H1 (cell line): ENCODE measurements around the gene NOTCH4. TPM values are rescaled to one million over a fixed set of nuclear protein-coding genes. Genes with fewer than 3 reads are reported as not detected.

ENCODE experiments used
- CTCF ChIA-PET: fragments of 300-600 bp; sonication (Branson Sonifier 250); formaldehyde crosslinking; loops from one replicate; lab custom pipeline; 2021; ENCODE audit not compliant: partially characterized antibody; lab: Charles Lee
- POLR2A ChIA-PET: fragments of 300-600 bp; sonication (Branson Sonifier 250); formaldehyde crosslinking; loops from one replicate; lab custom pipeline; 2021; ENCODE audit warnings: inconsistent platforms; ENCODE audit not compliant: partially characterized antibody; lab: Charles Lee
- DNase-seq, 2 experiments: peaks; one replicate each; pipeline versions ENCODE4 v3.0.0 to v3.0.0-alpha.2; 2010 to 2022; ENCODE audit warnings: low spot score in 2 of 2, low read depth in 1 of 2, mixed read lengths in 1 of 2
- FAIRE-seq: peaks from 2 replicates; lab custom pipeline; 2011; peaks lifted over from hg19 to GRCh38; lab: Jason Lieb, UNC
- H2AFZ ChIP-seq: 2 replicates; pipeline ENCODE4 v1.8.1; 2012; ENCODE audit warnings: low read length, inconsistent platforms
- H2AK5ac ChIP-seq: 2 replicates; pipeline ENCODE4 v1.6.1; 2013; ENCODE audit warnings: low read depth, low read length
- H2BK120ac ChIP-seq: replicated peaks from 2 replicates; pipeline ENCODE3; 2013; ENCODE audit warnings: low read depth, low read length, inconsistent platforms
- H2BK12ac ChIP-seq: 2 replicates; pipeline ENCODE4 v1.6.1; 2013; ENCODE audit warnings: low read depth, low read length
- H2BK15ac ChIP-seq: 2 replicates; pipeline ENCODE4 v1.6.1; 2013; ENCODE audit warnings: low read length
- H2BK20ac ChIP-seq: 2 replicates; pipeline ENCODE4 v1.6.1; 2013; ENCODE audit warnings: low read length
- H2BK5ac ChIP-seq: 2 replicates; pipeline ENCODE4 v1.6.1; 2013; ENCODE audit warnings: low read depth, low read length
- H3K14ac ChIP-seq: 2 replicates; pipeline ENCODE4 v1.6.1; 2013; ENCODE audit warnings: inconsistent platforms; ENCODE audit not compliant: insufficient read length
- H3K18ac ChIP-seq: 2 replicates; pipeline ENCODE4 v1.6.1; 2013; ENCODE audit warnings: low read length; ENCODE audit errors: extremely low read depth
- H3K23ac ChIP-seq: 2 replicates; pipeline ENCODE4 v1.6.1; 2013; ENCODE audit warnings: inconsistent platforms; ENCODE audit not compliant: insufficient read length
- H3K23me2 ChIP-seq: 2 replicates; pipeline ENCODE4 v1.6.1; 2013; ENCODE audit warnings: low read depth, low read length
- H3K27ac ChIP-seq: 2 replicates; pipeline ENCODE4 v1.6.1; 2011; ENCODE audit warnings: low read depth, low read length, inconsistent platforms
- H3K27me3 ChIP-seq, 4 experiments: replicated peaks in 1 of 4; 1 replicate in 1 of 4; 2 replicates in 3 of 4; pipeline versions ENCODE4 v1.6.1 to v1.8.1; 2011 to 2013; ENCODE audit warnings: low read length in 3 of 4, mild to moderate bottlenecking in 3 of 4, inconsistent platforms in 2 of 4, mixed read lengths in 2 of 4, moderate library complexity in 1 of 4; ENCODE audit not compliant: control insufficient read depth in 3 of 4, insufficient read depth in 3 of 4; ENCODE audit errors: extremely low read depth in 1 of 4
- H3K36me3 ChIP-seq, 4 experiments: 2 replicates each; pipeline versions ENCODE4 v1.6.1 to v1.8.1; 2011 to 2013; ENCODE audit warnings: mild to moderate bottlenecking in 4 of 4, low read length in 3 of 4, moderate library complexity in 2 of 4, control low read depth in 1 of 4, inconsistent platforms in 1 of 4; ENCODE audit not compliant: insufficient read depth in 4 of 4, control insufficient read depth in 2 of 4
- H3K4ac ChIP-seq: replicated peaks from 2 replicates; pipeline ENCODE3; 2013; ENCODE audit warnings: low read length, low read depth, mixed read lengths, inconsistent platforms; ENCODE audit not compliant: insufficient read length
- H3K4me1 ChIP-seq, 4 experiments: replicated peaks in 1 of 4; 1 replicate in 1 of 4; 2 replicates in 3 of 4; pipeline versions ENCODE4 v1.6.1 to v1.8.1; 2011 to 2013; ENCODE audit warnings: low read length in 3 of 4, inconsistent platforms in 2 of 4, mixed read lengths in 1 of 4; ENCODE audit not compliant: insufficient read depth in 4 of 4, control insufficient read depth in 3 of 4
- H3K4me2 ChIP-seq, 2 experiments: 2 replicates each; pipeline versions ENCODE4 v1.6.1 to v1.8.1; 2011 to 2013; ENCODE audit warnings: low read depth in 2 of 2, low read length in 2 of 2, control low read depth in 1 of 2, inconsistent platforms in 1 of 2, mild to moderate bottlenecking in 1 of 2; ENCODE audit not compliant: insufficient read depth in 1 of 2
- H3K4me3 ChIP-seq, 4 experiments: fragments of 200-600, 300-600 bp in 1 of 4; sonication (generic), shearing (Covaris generic), sonication (Bioruptor Twin) in 1 of 4; 2 replicates each; pipeline versions ENCODE4 v1.5.1 to v1.8.1; 2011 to 2016; ENCODE audit warnings: low read length in 4 of 4, low read depth in 3 of 4, control low read depth in 2 of 4, inconsistent platforms in 2 of 4, mild to moderate bottlenecking in 2 of 4, mixed read lengths in 1 of 4, moderate library complexity in 1 of 4; ENCODE audit not compliant: insufficient read depth in 2 of 4; ENCODE audit errors: extremely low read depth in 1 of 4
- H3K56ac ChIP-seq: replicated peaks from 2 replicates; pipeline ENCODE3; 2013; ENCODE audit warnings: low read depth, mild to moderate bottlenecking, mixed read lengths, low read length, inconsistent platforms; ENCODE audit not compliant: insufficient read length
- H3K79me1 ChIP-seq: 2 replicates; pipeline ENCODE4 v1.6.1; 2013; ENCODE audit warnings: low read depth, low read length, control low read depth
- H3K79me2 ChIP-seq, 2 experiments: 2 replicates each; pipeline versions ENCODE4 v1.6.1 to v1.8.1; 2012 to 2013; ENCODE audit warnings: low read length in 2 of 2, mild to moderate bottlenecking in 2 of 2, inconsistent platforms in 1 of 2; ENCODE audit not compliant: insufficient read depth in 2 of 2, control insufficient read depth in 1 of 2
- H3K9ac ChIP-seq, 4 experiments: replicated peaks in 1 of 4; 1 replicate in 1 of 4; 2 replicates in 3 of 4; pipeline versions ENCODE4 v1.6.1 to v1.8.1; 2011 to 2013; ENCODE audit warnings: low read depth in 3 of 4, low read length in 3 of 4, control low read depth in 2 of 4, mild to moderate bottlenecking in 2 of 4, moderate library complexity in 2 of 4, inconsistent platforms in 1 of 4; ENCODE audit errors: extremely low read depth in 1 of 4
- H3K9me3 ChIP-seq, 2 experiments: 2 replicates each; pipeline versions ENCODE4 v1.6.1 to v1.8.1; 2012 to 2013; ENCODE audit warnings: mild to moderate bottlenecking in 2 of 2, moderate library complexity in 2 of 2, control low read depth in 1 of 2, inconsistent platforms in 1 of 2, low read depth in 1 of 2, low read length in 1 of 2, mixed read lengths in 1 of 2; ENCODE audit not compliant: insufficient read depth in 2 of 2
- H4K20me1 ChIP-seq, 2 experiments: replicated peaks in 1 of 2; 2 replicates each; pipeline versions ENCODE3 to v1.8.1; 2011 to 2013; ENCODE audit warnings: inconsistent platforms in 2 of 2, low read length in 2 of 2, mild to moderate bottlenecking in 1 of 2; ENCODE audit not compliant: insufficient read depth in 2 of 2, control insufficient read depth in 1 of 2
- H4K5ac ChIP-seq: 2 replicates; pipeline ENCODE4 v1.6.1; 2013; ENCODE audit warnings: low read length, low read depth, mixed read lengths, inconsistent platforms; ENCODE audit not compliant: insufficient read length
- H4K8ac ChIP-seq: 2 replicates; pipeline ENCODE4 v1.8.0; 2013; ENCODE audit warnings: mild to moderate bottlenecking, moderate library complexity, low read length, inconsistent platforms; ENCODE audit not compliant: insufficient read depth; ENCODE audit errors: extremely low read depth
- H4K91ac ChIP-seq: replicated peaks from 2 replicates; pipeline ENCODE3; 2013; ENCODE audit warnings: low read length, mixed read lengths, inconsistent platforms; ENCODE audit not compliant: insufficient read length
- CTBP2 ChIP-seq: IDR thresholded peaks from 2 replicates; pipeline ENCODE4 v1.7.0; 2011; ENCODE audit warnings: borderline replicate concordance, mild to moderate bottlenecking, moderate library complexity, mixed read lengths, low read length; ENCODE audit not compliant: insufficient read depth, insufficient read length
- HDAC6 ChIP-seq: IDR thresholded peaks from one replicate; pipeline ENCODE4 v1.7.1; 2012; ENCODE audit warnings: low read depth, mild to moderate bottlenecking, inconsistent platforms, low read length, moderate library complexity
- NRF1 ChIP-seq: IDR thresholded peaks from 2 replicates; pipeline ENCODE4 v1.6.1; 2011; ENCODE audit warnings: mild to moderate bottlenecking, low read depth, low read length, improper control_type of control experiment
- SIRT6 ChIP-seq: IDR thresholded peaks from one replicate; pipeline ENCODE4 v1.7.1; 2012; ENCODE audit warnings: low read length, inconsistent platforms
- WGBS, 2 experiments: shearing (Covaris generic) in 1 of 2; methylation state at CpG; one replicate each; pipeline versions ENCODE4 v1.1.6 to v1.1.7; 2013 to 2015; ENCODE audit warnings: low lambda C conversion rate in 2 of 2, mixed read lengths in 2 of 2, inconsistent platforms in 1 of 2, low coverage in 1 of 2, missing lambda C conversion rate in 1 of 2; ENCODE audit not compliant: insufficient replicate concordance in 2 of 2, insufficient coverage in 1 of 2, insufficient read length in 1 of 2; ENCODE audit errors: extremely low coverage in 1 of 2, missing lambda C conversion rate in 1 of 2; 5-methylcytosine and 5-hydroxymethylcytosine counted together
- polyA plus RNA-seq, 7 experiments: library from polyadenylated mRNA; depleted of rRNA in 3 of 7; stranded (reverse) in 5 of 7; unstranded in 2 of 7; fragments of >200 nt in 5 of 7; fragments of 200-250 nt in 2 of 7; gene quantifications; 1 replicate in 5 of 7; 2 replicates in 1 of 7; 4 replicates in 1 of 7; pipeline versions ENCODE4 v1.2.1 to v1.2.3, GENCODE V29; 2011 to 2013; ENCODE audit warnings: missing spikeins in 2 of 7, mixed read lengths in 2 of 7
- total RNA-seq: library from RNA; stranded (reverse); fragmentation: NEBNext Ultra II Directional; extraction: Animal tissue kit (Norgen Biotek cat#: 25700); gene quantifications from 2 replicates; pipeline ENCODE4 v1.2.1, GENCODE V29; 2021
- TF ChIP-seq, protein P1 (sequence below): IDR thresholded peaks from 2 replicates; pipeline ENCODE4 v1.6.1; 2012; ENCODE audit warnings: inconsistent platforms

NOTCH4 gene
- total and polyA plus RNA-seq, 2 of the 8 experiments (the other 6 are each of a cell fraction or from before 2014, with no cell fraction given), result 1.9 to 2.8 TPM

DNA sequence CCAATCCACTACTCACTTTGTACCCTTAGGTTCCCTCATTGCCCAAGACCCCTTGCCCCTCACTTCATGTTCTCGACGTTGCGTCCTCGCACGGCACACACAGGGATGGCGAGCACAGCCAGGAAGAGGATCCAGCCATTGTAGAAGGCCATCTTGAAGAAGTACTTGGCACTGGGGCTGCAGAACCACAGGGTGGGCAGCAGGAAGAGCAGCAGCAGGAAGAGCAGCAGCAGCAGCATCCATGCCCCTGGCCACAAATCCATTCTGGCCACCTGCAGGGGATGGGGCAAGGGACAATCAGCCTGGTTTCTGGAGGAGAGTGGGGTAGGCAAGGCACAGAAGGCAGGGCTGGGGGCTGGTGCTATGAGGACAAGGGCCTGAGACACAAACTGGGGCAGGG lies 52.6 kb downstream of the NOTCH4 start:
- H3K4ac ChIP-seq, result no peak overlapping the region
- FAIRE-seq, result no peak
- DNase-seq, result no peak
- no peak overlapping the region for H3K9ac ChIP-seq
- no peaks in the 10 kb centered on the region for H3K9me3 ChIP-seq
- H3K4me1 ChIP-seq, result peaks cover 4 to 18% (median 9%) of the 10 kb centered on the region in 4 experiments; a peak in 6 of 7 replicates
- H4K91ac ChIP-seq, result no peak overlapping the region
- peaks cover 13 to 38% of the 10 kb centered on the region in 2 experiments for H3K79me2 ChIP-seq
- peaks cover 8 to 11% of the 10 kb centered on the region in 2 experiments for H4K20me1 ChIP-seq
- H3K4me2 ChIP-seq, result no peak overlapping the region
- H3K27me3 ChIP-seq, result no peaks in the 10 kb centered on the region
- no peak overlapping the region for H3K23ac ChIP-seq
- peaks cover 6% of the 10 kb centered on the region for H3K23me2 ChIP-seq
- CTCF ChIA-PET, result interaction anchor here (0.8 to 2.4 kb wide), 6 partner anchors 17 to 244 kb away, joined by 3 to 7 read pairs (median 4); partner anchors contain the start of gene FKBPL
- H2BK120ac ChIP-seq, result no peak overlapping the region
- peaks cover 4% of the 10 kb centered on the region; the same call in 1 of the 2 replicates for H3K79me1 ChIP-seq
- H2AFZ ChIP-seq, result no peak overlapping the region
- no peak overlapping the region for H3K27ac ChIP-seq
- no peak overlapping the region for H2BK12ac ChIP-seq
- 95% methylated on average over 6 of the region's 6 CpGs; no CpG with 5 or more reads in 1 of the 2 experiments for WGBS, 2 experiments
- no peak overlapping the region for H3K56ac ChIP-seq
- H2BK5ac ChIP-seq, result no peak overlapping the region
- no peak overlapping the region for H4K8ac ChIP-seq
- no peak overlapping the region for H4K5ac ChIP-seq
- H3K4me3 ChIP-seq, result no peak overlapping the region
- TF ChIP-seq HDAC6, result no peak
- no peak for TF ChIP-seq NRF1
- no peak for TF ChIP-seq CTBP2
- TF ChIP-seq SIRT6, result no peak
- TF ChIP-seq, protein P1, sequence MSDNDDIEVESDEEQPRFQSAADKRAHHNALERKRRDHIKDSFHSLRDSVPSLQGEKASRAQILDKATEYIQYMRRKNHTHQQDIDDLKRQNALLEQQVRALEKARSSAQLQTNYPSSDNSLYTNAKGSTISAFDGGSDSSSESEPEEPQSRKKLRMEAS, result no peak
- H2AK5ac ChIP-seq, result no peak overlapping the region
- no peak overlapping the region for H2BK20ac ChIP-seq
- peaks cover 4 to 41% (median 28%) of the 10 kb centered on the region in 4 experiments for H3K36me3 ChIP-seq
- H3K14ac ChIP-seq, result no peak overlapping the region
- POLR2A ChIA-PET, result interaction anchor here (0.6 to 2.3 kb wide), 8 partner anchors 11 to 613 kb away, joined by 3 to 9 read pairs (median 3); partner anchors contain the start of genes LSM2, PBX2 and PRRT1
- H2BK15ac ChIP-seq, result no peak overlapping the region
- H3K18ac ChIP-seq, result no peak overlapping the region
